ENCODE results near the gene CYP4F2. TPM values are rescaled to one million over a fixed set of nuclear protein-coding genes. Genes with fewer than 3 reads are reported as not detected.

The CYP4F2 gene
- not detected in 2 replicates for total RNA-seq

GRCh38 chr19:15897738-15898276 lies at the start of gene CYP4F2:
TSS of gene CYP4F2 (minus strand) at chr19:15898074. CDS start at chr19:15897611, 463 bp downstream.

GRCh38 chr19:15934332-15935078 lies 36.6 kb upstream of the CYP4F2 start, which contains the start of gene CYP4F11:
TSS of gene CYP4F11 (minus strand) at chr19:15934529. CDS start at chr19:15934408, 121 bp downstream.

Small RNA genes lying within 50 kb of the gene (small RNA-seq; reads per million reads assigned to genes)
- not detected for gene CYP4F36P

Other genes with a start within 250 kb of the CYP4F2 start
- not detected in 2 replicates for gene CYP4F12, start 225.0 kb downstream of the CYP4F2 start, total RNA-seq
- not detected in 2 replicates for gene OR10H2, start 170.1 kb downstream of the CYP4F2 start, total RNA-seq
- gene OR10H3, start 160.1 kb downstream of the CYP4F2 start, total RNA-seq, result not detected in 2 replicates
- gene OR10H5, start 110.4 kb downstream of the CYP4F2 start, total RNA-seq, result under 0.01 TPM in 1 of 2 replicates, not detected in the other
- not detected in 2 replicates for gene OR10H1, start 82.4 kb downstream of the CYP4F2 start, total RNA-seq
- not detected in 2 replicates for gene CYP4F11, start 36.5 kb upstream of the CYP4F2 start, total RNA-seq
- not detected in 2 replicates for gene OR10H4, start 50.9 kb upstream of the CYP4F2 start, total RNA-seq
- 314 and 624 TPM in 2 replicates for gene TPM4, start 178.4 kb upstream of the CYP4F2 start, total RNA-seq
- gene RAB8A, start 213.8 kb upstream of the CYP4F2 start, total RNA-seq, result 61.6 and 86.1 TPM in 2 replicates
- gene HSH2D, start 245.6 kb upstream of the CYP4F2 start, total RNA-seq, result not detected in 2 replicates